Measurements from ENCODE around the gene EP400.
"Not testable (repeated sequence)": the region's sequence is repeated elsewhere in the genome, so short reads cannot be mapped to it uniquely, and the experiment has no call there.

Gene EP400

GRCh38 chr12:132069336-132069985 lies 119.7 kb downstream of the EP400 start:
- no peak for DNase-seq

DNA sequence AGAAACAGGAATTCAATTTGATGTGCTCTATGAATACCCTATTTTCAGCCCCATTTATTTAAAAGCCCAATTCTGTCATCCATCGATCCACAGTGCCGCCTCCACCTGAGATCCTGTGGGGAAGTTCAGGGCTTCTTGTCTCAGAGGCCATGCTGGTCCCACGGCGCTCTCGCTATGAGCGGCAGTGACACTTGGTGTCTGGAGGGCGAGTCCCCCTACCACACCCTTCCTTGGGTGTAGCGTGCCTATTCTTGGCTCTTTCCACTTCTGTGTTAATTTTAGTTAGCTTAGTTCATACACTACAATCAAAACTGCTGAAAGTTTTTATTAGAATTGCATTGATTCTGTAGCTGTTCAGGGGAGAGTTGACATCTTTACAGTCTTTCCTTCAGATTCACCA lies 120.6 kb downstream of the EP400 start:
- no peak for DNase-seq

DNA sequence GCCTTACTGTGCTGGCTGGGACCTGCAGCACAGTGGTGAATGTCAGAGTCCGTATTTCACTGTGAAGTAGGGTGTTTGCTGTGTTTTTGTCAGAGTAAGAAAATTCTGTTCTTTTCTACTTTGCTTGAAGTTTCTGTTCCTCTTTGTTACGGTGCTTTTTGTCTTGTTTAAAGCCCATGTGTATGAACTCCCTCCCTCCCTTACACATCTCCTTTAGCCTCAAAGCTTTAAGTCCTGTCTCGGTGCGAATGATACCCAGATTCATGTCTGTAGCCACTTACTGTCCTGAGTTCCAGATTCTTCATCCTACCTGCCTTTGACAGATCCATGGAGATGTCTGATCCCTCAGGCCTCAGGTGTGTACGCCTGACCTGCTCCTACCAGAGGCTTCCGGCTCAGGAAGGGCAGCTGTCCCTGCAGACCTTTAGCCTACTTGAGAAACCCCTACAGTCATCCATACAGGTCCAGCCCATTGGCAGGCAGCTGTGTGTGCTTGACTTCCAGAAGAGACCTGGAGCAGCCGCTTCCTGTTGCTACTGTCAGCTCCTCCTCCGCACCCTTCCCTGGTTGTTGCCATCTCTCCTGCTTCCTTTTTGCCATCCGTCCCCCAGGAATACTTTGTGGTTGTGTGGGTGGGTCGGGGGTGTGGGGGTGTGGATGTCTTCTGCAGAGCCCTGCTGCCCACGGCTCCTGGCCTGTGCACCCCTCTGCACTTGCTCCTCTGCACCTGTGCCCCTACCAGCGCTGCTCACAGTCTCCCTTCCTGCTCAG lies 121.5 kb downstream of the EP400 start:
- DNase-seq: no peak

DNA sequence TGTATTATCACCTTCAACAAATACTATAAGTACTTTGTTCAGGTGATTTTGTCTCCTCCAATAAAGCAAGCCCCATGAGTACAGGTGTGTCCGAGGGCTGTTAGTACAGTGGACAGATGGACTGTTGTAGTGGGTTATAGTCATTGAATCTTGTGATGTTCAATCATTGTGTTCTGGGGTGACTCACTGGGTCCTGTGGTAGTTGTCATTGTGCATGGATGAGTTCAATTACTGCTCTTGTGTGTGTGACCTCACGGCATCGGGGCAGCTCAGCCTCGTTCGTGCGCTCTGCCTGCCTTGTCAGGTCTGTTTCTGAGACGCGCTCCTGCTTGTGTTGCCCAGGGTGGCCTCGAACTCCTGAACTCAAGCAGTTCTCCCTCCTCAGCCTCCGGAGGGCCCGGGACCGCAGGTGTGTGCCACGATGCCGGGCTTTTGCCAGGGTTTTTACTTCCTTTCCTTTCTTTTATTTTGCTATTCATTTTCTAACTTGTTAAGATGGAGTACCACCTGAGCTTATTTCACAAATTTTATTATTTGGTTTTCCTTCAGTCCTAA lies 122.2 kb downstream of the EP400 start:
- no peak for DNase-seq

- DNase-seq: no peak
Measured at GRCh38 chr12:132074216-132074615, 124.5 kb downstream of the EP400 start.

GRCh38 chr12:132075026-132075713 lies 125.4 kb downstream of the EP400 start:
- no peak for DNase-seq

- no peak for DNase-seq
Measured at GRCh38 chr12:132075714-132076553, 126.2 kb downstream of the EP400 start.

DNA sequence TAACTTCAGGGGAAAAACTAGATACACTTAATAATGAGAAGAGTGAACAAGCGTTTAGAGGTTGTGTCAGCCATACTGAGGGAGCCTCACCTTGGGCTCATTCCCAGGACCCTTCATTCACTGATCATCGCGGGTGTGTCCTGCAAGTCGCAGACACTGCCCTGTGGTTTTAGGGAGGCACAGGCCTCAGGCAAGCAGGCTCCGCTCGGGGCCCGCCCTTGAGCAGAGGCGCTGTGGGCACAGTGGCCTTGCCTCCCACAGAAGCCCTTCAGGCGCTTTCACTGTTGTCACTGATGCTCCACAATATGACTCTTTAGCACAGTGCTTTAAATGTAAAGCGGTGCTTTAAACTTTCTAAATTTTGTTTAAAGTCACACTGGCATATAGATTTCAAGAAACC lies 127.0 kb downstream of the EP400 start:
- no peak for DNase-seq

DNA sequence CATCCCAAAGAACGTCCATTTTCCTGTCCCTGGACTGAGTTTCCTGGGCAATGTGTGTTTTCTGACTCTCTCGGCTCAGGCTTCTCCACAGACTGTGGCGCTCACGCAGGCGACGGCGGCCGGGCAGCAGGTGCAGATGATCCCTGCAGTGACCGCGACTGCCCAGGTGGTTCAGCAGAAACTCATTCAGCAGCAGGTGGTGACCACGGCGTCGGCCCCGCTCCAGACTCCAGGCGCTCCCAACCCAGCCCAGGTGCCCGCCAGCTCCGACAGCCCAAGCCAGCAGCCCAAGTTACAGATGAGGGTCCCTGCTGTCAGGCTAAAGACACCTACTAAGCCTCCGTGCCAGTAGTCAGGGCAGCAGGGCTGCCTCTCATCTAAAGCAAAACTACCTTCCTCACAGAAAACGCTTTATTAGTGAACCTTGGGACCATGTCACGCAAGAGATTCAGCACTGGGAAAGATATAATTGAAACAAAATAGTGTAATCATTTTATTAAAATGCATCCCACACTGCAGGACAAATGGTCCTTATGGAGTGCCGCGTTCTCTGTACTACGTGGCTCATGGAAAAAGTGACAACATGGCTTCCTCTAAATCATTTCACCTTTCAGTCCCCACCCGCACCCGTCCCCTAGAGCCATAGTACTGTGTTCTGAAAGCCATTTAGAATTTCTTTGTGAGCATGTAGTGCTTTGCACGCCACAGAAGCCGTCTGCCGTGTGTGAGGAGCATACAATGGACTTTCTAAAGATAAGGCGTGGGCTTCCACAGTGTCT lies 127.8 kb downstream of the EP400 start:
- DNase-seq: no peak

- DNase-seq: no peak
Measured at GRCh38 chr12:132078190-132078589, 128.4 kb downstream of the EP400 start.

DNA sequence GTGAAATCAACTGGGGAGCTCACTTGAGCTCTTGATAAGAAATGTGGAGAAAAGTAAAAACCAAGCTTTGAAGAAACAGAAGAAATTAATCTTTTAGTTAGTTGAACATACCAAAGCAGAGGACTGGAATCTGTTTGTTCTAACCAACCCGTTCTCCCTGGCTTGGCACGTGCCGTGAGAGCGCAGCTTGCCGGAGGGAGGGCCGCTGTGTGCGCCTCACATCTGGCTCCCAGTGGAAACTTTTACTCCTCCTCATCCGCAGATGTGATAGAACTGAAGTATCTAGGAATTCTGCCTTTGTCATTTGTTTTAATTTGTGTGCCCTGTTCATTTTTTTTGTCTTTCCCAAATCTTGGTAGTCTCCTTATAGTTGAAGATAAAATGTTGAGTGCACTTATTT lies 129.5 kb downstream of the EP400 start:
- no peak for DNase-seq

GRCh38 chr12:132079695-132080094 lies 130.0 kb downstream of the EP400 start:
- no peak for DNase-seq

DNA sequence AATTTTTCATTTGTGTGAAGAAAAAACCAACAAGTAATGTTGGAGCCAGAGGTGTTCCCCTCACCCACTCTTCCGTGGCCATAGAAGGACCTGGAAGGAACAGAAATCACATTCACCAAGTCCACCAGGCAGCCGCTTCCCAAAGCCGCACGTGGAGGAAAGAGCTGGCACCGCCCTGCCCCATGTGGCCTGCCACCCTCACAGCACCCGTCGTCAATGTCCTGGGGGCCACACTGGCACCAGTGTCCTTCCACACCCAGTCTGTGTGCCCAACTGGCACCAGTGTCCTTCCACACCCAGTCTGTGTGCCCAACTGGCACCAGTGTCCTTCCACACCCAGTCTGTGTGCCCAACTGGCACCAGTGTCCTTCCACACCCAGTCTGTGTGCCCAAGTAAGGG lies 130.8 kb downstream of the EP400 start:
- not testable (repeated sequence) for DNase-seq

GRCh38 chr12:132081423-132081822 lies 131.7 kb downstream of the EP400 start:
- no peak for DNase-seq

DNA sequence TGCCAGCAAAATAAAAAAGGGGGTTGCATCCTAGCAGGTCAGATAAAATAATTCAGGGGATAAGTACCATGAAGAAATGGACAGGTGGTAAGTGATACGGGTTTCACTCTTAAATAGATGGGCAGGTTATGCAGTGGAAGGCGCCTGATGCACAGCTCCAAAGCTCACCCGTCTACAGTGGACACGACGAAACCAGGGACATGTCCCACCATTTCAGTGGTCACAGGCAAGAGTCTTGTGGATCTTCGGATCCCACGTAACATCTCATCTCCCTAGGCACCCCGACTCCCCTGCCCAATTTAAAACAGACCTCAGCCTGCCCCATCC lies 133.8 kb downstream of the EP400 start:
- DNase-seq: no peak

DNA sequence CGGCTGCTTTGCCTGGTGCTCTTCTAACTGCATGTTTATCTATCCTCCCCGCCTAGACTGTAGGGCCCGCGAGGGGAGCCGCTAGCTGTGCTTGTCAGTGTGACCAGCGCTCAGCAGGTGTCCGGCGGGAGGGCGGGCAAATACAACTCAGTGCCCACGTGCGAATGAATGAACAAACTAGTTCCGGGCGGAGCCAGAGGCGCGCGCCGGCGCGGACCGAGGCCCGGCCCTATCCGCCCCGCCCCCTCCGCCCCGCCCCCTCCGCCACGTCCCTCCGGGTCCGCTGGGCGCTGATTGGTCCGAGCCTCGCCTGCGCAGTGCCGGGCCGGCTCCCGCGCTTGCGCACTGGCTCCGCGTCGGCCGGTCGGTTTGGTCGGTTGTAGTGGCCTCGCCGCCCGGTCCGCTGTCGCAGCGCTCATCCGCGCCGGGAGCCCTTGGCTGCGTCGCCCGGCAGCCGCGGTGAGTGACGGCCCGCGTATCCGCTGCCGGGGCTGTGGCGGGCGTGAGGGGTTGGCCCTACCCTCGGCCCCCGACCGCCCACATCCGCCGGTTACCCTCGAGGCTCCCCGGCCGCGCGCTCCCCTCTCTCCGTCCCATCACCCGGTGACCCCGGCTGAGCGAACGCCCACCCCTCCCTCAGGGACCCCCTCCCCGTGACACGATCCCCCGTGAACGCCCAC lies 134.3 kb downstream of the EP400 start:
- DNase-seq: peak; percentile 95 to 96

GRCh38 chr12:132084621-132085290 lies 135.0 kb downstream of the EP400 start:
- peak in 1 of 2 experiments; percentile 37 for DNase-seq

- DNase-seq: no peak
Measured at GRCh38 chr12:132085291-132085635, 135.5 kb downstream of the EP400 start.

DNA sequence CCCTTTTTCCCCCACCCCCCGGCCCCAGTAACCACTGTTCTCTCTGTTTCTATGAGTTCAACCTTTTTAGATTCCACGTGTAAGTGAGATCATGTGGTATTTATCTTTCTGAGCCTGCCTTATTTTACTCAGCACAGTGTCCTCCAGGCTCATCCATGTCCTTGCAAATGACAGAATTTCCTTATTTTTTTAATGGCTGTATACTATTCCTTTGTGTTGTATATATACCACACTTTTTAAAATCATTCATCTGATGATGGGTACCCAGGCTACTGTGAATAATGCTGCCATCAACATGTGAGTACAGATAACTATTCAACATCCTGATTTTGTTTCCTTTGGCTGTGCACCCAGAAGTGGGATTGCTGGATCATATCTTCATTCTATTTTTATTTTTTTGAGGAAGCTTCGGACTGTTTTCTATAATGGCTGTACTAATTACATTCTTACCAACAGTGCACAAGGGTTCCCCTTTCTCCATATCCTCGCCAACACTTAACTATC lies 139.7 kb downstream of the EP400 start:
- DNase-seq: no peak

DNA sequence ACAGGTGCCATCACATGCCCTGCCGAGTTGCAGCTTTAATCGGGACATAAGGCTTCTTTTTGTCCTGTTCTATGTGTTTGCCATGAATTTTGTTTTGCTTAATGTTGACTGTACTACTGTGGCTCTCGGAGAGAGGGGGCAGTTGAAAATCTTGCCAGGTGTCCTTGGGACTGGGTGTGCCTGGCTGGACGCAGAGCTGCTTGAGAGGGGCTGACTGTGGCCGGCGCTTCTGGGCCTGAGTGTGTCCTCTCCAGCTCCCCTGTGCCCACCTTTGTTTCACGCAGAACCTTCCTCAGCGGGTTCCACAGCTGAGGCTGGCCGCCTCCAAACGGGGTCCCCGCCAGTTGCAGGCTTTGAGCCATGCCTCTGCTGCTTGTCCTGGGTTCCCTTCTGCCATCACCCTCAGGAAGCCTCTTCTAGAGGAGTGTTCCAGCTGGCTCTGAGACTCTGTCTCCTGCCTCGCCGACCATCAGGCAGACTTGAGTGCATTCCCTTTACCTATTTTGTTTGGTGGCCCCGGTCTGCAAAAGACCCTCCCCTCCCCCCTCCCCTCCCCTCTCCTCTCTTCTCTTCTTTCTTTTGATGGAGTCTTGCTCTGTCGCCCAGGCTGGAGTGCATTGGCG lies 144.6 kb downstream of the EP400 start:
- DNase-seq: no peak
